ENCODE data around the gene GNAL. TPM values are rescaled to one million over a fixed set of nuclear protein-coding genes. Genes with fewer than 3 reads are reported as not detected.

Gene GNAL
- total and polyA plus RNA-seq, 7 donors: 0.46 to 25.1 (median 13.2) TPM

GRCh38 chr18:11864471-11864870, 175.4 kb downstream of the GNAL start:
- no peak for DNase-seq
- no peak overlapping the region for H3K4me3 ChIP-seq
- peaks cover 0 to 6% (median 0%) of the 10 kb centered on the region in 4 donors for H3K36me3 ChIP-seq
- intact Hi-C loops (cut with DNase I): no loop called here
- 73 to 82% methylated on average over 2 of the region's 2 CpGs for WGBS, 2 donors
- no peaks in the 10 kb centered on the region for H3K9me3 ChIP-seq
- H3K27ac ChIP-seq: no peak overlapping the region
- TF ChIP-seq EP300 (IDR thresholded peaks at IDR 0.05): no peak
- TF ChIP-seq POLR2AphosphoS5 (IDR thresholded peaks at IDR 0.05): no peak
- TF ChIP-seq, protein P1, sequence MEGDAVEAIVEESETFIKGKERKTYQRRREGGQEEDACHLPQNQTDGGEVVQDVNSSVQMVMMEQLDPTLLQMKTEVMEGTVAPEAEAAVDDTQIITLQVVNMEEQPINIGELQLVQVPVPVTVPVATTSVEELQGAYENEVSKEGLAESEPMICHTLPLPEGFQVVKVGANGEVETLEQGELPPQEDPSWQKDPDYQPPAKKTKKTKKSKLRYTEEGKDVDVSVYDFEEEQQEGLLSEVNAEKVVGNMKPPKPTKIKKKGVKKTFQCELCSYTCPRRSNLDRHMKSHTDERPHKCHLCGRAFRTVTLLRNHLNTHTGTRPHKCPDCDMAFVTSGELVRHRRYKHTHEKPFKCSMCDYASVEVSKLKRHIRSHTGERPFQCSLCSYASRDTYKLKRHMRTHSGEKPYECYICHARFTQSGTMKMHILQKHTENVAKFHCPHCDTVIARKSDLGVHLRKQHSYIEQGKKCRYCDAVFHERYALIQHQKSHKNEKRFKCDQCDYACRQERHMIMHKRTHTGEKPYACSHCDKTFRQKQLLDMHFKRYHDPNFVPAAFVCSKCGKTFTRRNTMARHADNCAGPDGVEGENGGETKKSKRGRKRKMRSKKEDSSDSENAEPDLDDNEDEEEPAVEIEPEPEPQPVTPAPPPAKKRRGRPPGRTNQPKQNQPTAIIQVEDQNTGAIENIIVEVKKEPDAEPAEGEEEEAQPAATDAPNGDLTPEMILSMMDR (IDR thresholded peaks at IDR 0.05): no peak
- TF ChIP-seq POLR2A (IDR thresholded peaks at IDR 0.05): no peak
- H3K27me3 ChIP-seq: no peaks in the 10 kb centered on the region
- H3K4me1 ChIP-seq: no peaks in the 10 kb centered on the region

GRCh38 chr18:11865071-11865470, 176.0 kb downstream of the GNAL start:
- intact Hi-C loops (cut with DNase I): no loop called here
- H3K4me1 ChIP-seq: no peaks in the 10 kb centered on the region
- WGBS, 2 donors: 92 to 94% methylated on average over 12 of the region's 12 CpGs
- H3K9me3 ChIP-seq: no peaks in the 10 kb centered on the region
- no peak overlapping the region for H3K27ac ChIP-seq
- H3K27me3 ChIP-seq: no peaks in the 10 kb centered on the region
- H3K4me3 ChIP-seq: no peak overlapping the region
- no peak for DNase-seq
- H3K36me3 ChIP-seq: peaks cover 0 to 6% (median 0%) of the 10 kb centered on the region in 4 donors
- TF ChIP-seq, protein P1 (IDR thresholded peaks at IDR 0.05): no peak
- TF ChIP-seq POLR2A (IDR thresholded peaks at IDR 0.05) (no peak), EP300 (IDR thresholded peaks at IDR 0.05) (no peak), POLR2AphosphoS5 (IDR thresholded peaks at IDR 0.05) (no peak)

GRCh38 chr18:11866329-11866728, 177.3 kb downstream of the GNAL start:
- intact Hi-C loops (cut with DNase I): no loop called here
- no peak for DNase-seq
- Histone ChIP-seq H3K4me1 (no peaks in the 10 kb centered on the region), H3K4me3 (no peak overlapping the region), H3K27ac (no peak overlapping the region), H3K9me3 (no peaks in the 10 kb centered on the region), H3K27me3 (no peaks in the 10 kb centered on the region), H3K36me3 (peaks cover 0 to 6% (median 0%) of the 10 kb centered on the region in 4 donors)
- WGBS, 2 donors: 88% methylated on average over 10 of the region's 10 CpGs
- TF ChIP-seq, protein P1 (IDR thresholded peaks at IDR 0.05): no peak
- TF ChIP-seq POLR2A (IDR thresholded peaks at IDR 0.05): no peak
- no peak for TF ChIP-seq POLR2AphosphoS5 (IDR thresholded peaks at IDR 0.05)
- TF ChIP-seq EP300 (IDR thresholded peaks at IDR 0.05): no peak

DNA sequence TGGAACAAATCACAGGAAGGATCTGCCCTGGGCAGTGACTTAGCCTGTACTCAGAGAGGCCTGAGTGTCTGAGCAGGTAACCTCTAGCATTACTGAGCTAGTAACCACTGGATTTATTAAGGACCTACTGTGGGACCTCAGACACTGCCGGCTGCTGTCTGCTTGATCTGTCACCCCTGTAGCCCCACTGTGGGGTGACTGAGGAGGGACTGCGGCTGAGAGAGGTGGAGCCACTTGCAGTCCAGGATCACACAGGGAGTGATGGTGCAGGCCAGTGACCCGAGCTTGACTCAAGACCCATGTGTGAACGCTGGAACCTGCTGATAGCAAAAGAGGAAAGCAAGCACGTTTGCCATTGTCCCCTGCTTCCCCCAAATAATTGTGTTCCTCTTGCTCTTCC, 177.7 kb downstream of the GNAL start:
- H3K27me3 ChIP-seq: no peaks in the 10 kb centered on the region
- TF ChIP-seq POLR2A (IDR thresholded peaks at IDR 0.05) (no peak), POLR2AphosphoS5 (IDR thresholded peaks at IDR 0.05) (no peak), EP300 (IDR thresholded peaks at IDR 0.05) (no peak)
- TF ChIP-seq, protein P1 (IDR thresholded peaks at IDR 0.05): no peak
- WGBS, 2 donors: 75 to 82% methylated on average over 5 of the region's 5 CpGs
- no peak overlapping the region for H3K27ac ChIP-seq
- DNase-seq: no peak
- no peaks in the 10 kb centered on the region for H3K4me1 ChIP-seq
- intact Hi-C loops (cut with DNase I): no loop called here
- H3K4me3 ChIP-seq: no peak overlapping the region
- H3K36me3 ChIP-seq: peaks cover 0 to 6% (median 0%) of the 10 kb centered on the region in 4 donors
- H3K9me3 ChIP-seq: no peaks in the 10 kb centered on the region

DNA sequence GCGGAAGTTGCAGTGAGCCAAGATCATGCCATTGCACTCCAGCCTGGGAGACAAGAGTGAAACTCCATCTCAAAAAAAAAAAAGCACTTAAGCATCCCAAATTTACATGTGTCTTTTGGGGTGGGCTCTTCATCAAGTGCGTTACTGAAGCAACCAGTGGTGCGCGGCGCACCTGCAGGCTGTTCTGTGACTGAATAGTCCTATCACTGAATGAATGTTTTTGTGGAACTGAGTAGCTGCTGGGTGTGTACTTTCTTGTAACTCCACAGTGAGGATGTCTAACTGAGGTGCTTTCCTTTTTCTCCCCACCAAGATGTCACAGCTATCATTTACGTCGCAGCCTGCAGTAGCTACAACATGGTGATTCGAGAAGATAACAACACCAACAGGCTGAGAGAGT, 179.2 kb downstream of the GNAL start:
- Histone ChIP-seq H3K36me3 (peaks cover 0 to 12% (median 0%) of the 10 kb centered on the region in 4 donors), H3K9me3 (no peaks in the 10 kb centered on the region), H3K4me1 (no peaks in the 10 kb centered on the region), H3K27me3 (no peaks in the 10 kb centered on the region), H3K4me3 (no peak overlapping the region), H3K27ac (no peak overlapping the region)
- TF ChIP-seq POLR2A (IDR thresholded peaks at IDR 0.05): no peak
- TF ChIP-seq EP300 (IDR thresholded peaks at IDR 0.05): no peak
- no peak for TF ChIP-seq POLR2AphosphoS5 (IDR thresholded peaks at IDR 0.05)
- TF ChIP-seq, protein P1 (IDR thresholded peaks at IDR 0.05): no peak
- DNase-seq: no peak
- intact Hi-C loops (cut with DNase I): no loop called here
- WGBS, 2 donors: 88 to 94% methylated on average over 8 of the region's 8 CpGs

All from sigmoid colon (tissue), 7 donors.